GM10847 (cell line): ENCODE data around the gene BCKDHB.
A peak's percentile ranks its signal among the peaks of the same experiment; 100 is the strongest.

Source experiments
- POLR2A ChIP-seq: IDR thresholded peaks from 2 replicates; pipeline ENCODE4 v1.6.1; 2011; ENCODE audit not compliant: insufficient read length; ENCODE audit errors: extremely low read depth

The BCKDHB gene

GRCh38 chr6:80106418-80107235, at the start of gene BCKDHB:
Gene BCKDHB, plus strand, starts transcription at chr6:80106671. Its CDS starts 23 bp downstream, at chr6:80106694.
- peak; percentile 96 for TF ChIP-seq POLR2A

- no peak for TF ChIP-seq POLR2A
Observed at GRCh38 chr6:80060774-80061173, 45.7 kb upstream of the BCKDHB start.

GRCh38 chr6:80077067-80077466, 29.4 kb upstream of the BCKDHB start:
- TF ChIP-seq POLR2A = no peak

- no peak for TF ChIP-seq POLR2A
Observed at GRCh38 chr6:80088637-80089036, 17.8 kb upstream of the BCKDHB start.

GRCh38 chr6:80091506-80091905, 15.0 kb upstream of the BCKDHB start:
- no peak for TF ChIP-seq POLR2A

- no peak for TF ChIP-seq POLR2A
Observed at GRCh38 chr6:80094017-80094416, 12.5 kb upstream of the BCKDHB start.

GRCh38 chr6:80095600-80095999, 10.9 kb upstream of the BCKDHB start:
- no peak for TF ChIP-seq POLR2A

GRCh38 chr6:80098392-80098791, 8.1 kb upstream of the BCKDHB start:
- no peak for TF ChIP-seq POLR2A

- TF ChIP-seq POLR2A = no peak
Observed at GRCh38 chr6:80104520-80104919, 2.0 kb upstream of the BCKDHB start.

- TF ChIP-seq POLR2A = no peak
Observed at GRCh38 chr6:80105972-80106417, 476 bp upstream of the BCKDHB start.

GRCh38 chr6:80126657-80127345, 20.3 kb downstream of the BCKDHB start:
- TF ChIP-seq POLR2A = no peak

GRCh38 chr6:80129485-80129884, 23.0 kb downstream of the BCKDHB start:
- no peak for TF ChIP-seq POLR2A

- TF ChIP-seq POLR2A = no peak
Observed at GRCh38 chr6:80133020-80133419, 26.5 kb downstream of the BCKDHB start.

GRCh38 chr6:80134065-80134464, 27.6 kb downstream of the BCKDHB start:
- TF ChIP-seq POLR2A = no peak

GRCh38 chr6:80142586-80142985, 36.1 kb downstream of the BCKDHB start:
- no peak for TF ChIP-seq POLR2A

- TF ChIP-seq POLR2A = no peak
Observed at GRCh38 chr6:80143419-80143937, 37.0 kb downstream of the BCKDHB start.

GRCh38 chr6:80144753-80145315, 38.4 kb downstream of the BCKDHB start:
- no peak for TF ChIP-seq POLR2A
